Right lobe of liver (tissue), 4 donors: ENCODE measurements around the gene UBAC2.

Source experiments
- CTCF ChIP-seq, 4 donors: fragments of 200-600 bp in 3 of 4; fragments of 450-650 bp in 1 of 4; IDR thresholded peaks; one replicate each; pipeline versions ENCODE4 v1.5.1 to v1.8.0; 2016 to 2022; ENCODE audit warnings: antibody characterized with exemption in 4 of 4, mild to moderate bottlenecking in 2 of 4
- POLR2A ChIP-seq: fragments of 450-650 bp; IDR thresholded peaks from one replicate; pipeline ENCODE4 v1.6.1; 2017; ENCODE audit warnings: antibody characterized with exemption, mild to moderate bottlenecking
- donor health status: DM: no; HTN: no; CAD: no.
- donor health status: DM: no; HTN: no; CAD: no.
- donor health status: DM: no; HTN: yes; CAD: no.

- TF ChIP-seq CTCF (IDR thresholded peaks at IDR 0.05) (no peak), POLR2A (no peak)
These were observed 63.4 kb downstream of the UBAC2 start for GRCh38 chr13:99264051-99264450.
